Mammary epithelial cell (primary cell): ENCODE data around the gene NGB.

ENCODE experiments used
- CTCF ChIP-seq, 2 donors: IDR thresholded peaks in 1 of 2; conservative IDR thresholded peaks in 1 of 2; 2 replicates each; pipeline ENCODE4 v1.5.1; 2011 to 2012; ENCODE audit warnings: inconsistent platforms in 2 of 2, low read length in 2 of 2, mild to moderate bottlenecking in 2 of 2, control low read depth in 1 of 2, low read depth in 1 of 2; ENCODE audit not compliant: insufficient read depth in 1 of 2; ENCODE audit errors: extremely low read depth in 1 of 2
- EZH2 ChIP-seq: IDR thresholded peaks from 2 replicates; pipeline ENCODE4 v1.6.1; 2012; ENCODE audit warnings: low read length, inconsistent platforms, borderline replicate concordance

GRCh38 chr14:77268989-77269600 lies 1.9 kb downstream of the NGB start:
- no peak for TF ChIP-seq CTCF (conservative IDR thresholded peaks at IDR 0.05 in 1 of 2, IDR thresholded peaks at IDR 0.05 in 1 of 2; ENCODE audit: extremely low read depth in 1 of 2, insufficient read depth in 1 of 2, low read depth in 1 of 2, low read length in 2 of 2)
- TF ChIP-seq EZH2: no peak
